SK-N-SH (cell line): ENCODE data around the gene UBIAD1. TPM values are rescaled to one million over a fixed set of nuclear protein-coding genes. Genes with fewer than 3 reads are reported as not detected.

Experiments used
- CTCF ChIA-PET: fragments of 300-600, 350-600 bp; formaldehyde crosslinking; extraction: SDS; loops from one replicate; lab custom pipeline; 2021; lab: Yijun Ruan, JAX
- POLR2A ChIA-PET: fragments of 350-600 bp; sonication (Branson Sonifier 250); formaldehyde crosslinking; extraction: SDS; loops from one replicate; lab custom pipeline; 2020; ENCODE audit warnings: antibody characterized with exemption, inconsistent platforms; lab: Yijun Ruan, JAX
- DNase-seq: peaks from one replicate; pipeline ENCODE4 v3.0.0; 2012
- H2AFZ ChIP-seq: fragments of 200-600 bp; sonication (generic); 2 replicates; pipeline ENCODE4 v1.8.1; 2016; ENCODE audit warnings: antibody characterized with exemption, mild to moderate bottlenecking, low read depth
- H3F3A ChIP-seq: fragments of 200-600 bp; sonication (generic); replicated peaks from 2 replicates; pipeline ENCODE3; 2016; ENCODE audit warnings: antibody characterized with exemption, mild to moderate bottlenecking; ENCODE audit not compliant: insufficient read depth
- H3K27ac ChIP-seq, 2 experiments: fragments of 200-500 bp in 1 of 2; fragments of 200-600 bp in 1 of 2; sonication (Bioruptor generic) in 1 of 2; sonication (generic), shearing (Covaris generic) in 1 of 2; 2 replicates each; pipeline versions ENCODE4 v1.5.1 to v1.6.1; 2014 to 2016; ENCODE audit warnings: low read depth in 2 of 2, inconsistent platforms in 1 of 2, low read length in 1 of 2, mild to moderate bottlenecking in 1 of 2, mixed read lengths in 1 of 2
- H3K27me3 ChIP-seq: fragments of 200-600 bp; sonication (generic), shearing (Covaris generic); 2 replicates; pipeline ENCODE4 v1.6.1; 2016; ENCODE audit warnings: mixed run types; ENCODE audit not compliant: insufficient read depth
- H3K36me3 ChIP-seq, 2 experiments: fragments of 200-500 bp in 1 of 2; fragments of 200-600 bp in 1 of 2; sonication (Bioruptor generic) in 1 of 2; sonication (generic) in 1 of 2; replicated peaks in 1 of 2; 2 replicates each; pipeline versions ENCODE3 to v1.5.1; 2014 to 2016; ENCODE audit warnings: low read length in 1 of 2, mild to moderate bottlenecking in 1 of 2; ENCODE audit not compliant: insufficient read depth in 2 of 2, control insufficient read depth in 1 of 2
- H3K4me1 ChIP-seq, 2 experiments: fragments of 200-500 bp in 1 of 2; fragments of 200-600 bp in 1 of 2; sonication (Bioruptor generic) in 1 of 2; sonication (generic), shearing (Covaris generic) in 1 of 2; 2 replicates each; pipeline versions ENCODE4 v1.5.1 to v1.6.1; 2014 to 2016; ENCODE audit warnings: low read depth in 1 of 2, low read length in 1 of 2, mixed run types in 1 of 2; ENCODE audit not compliant: insufficient read depth in 2 of 2, control insufficient read depth in 1 of 2
- H3K4me2 ChIP-seq: fragments of 200-600 bp; sonication (generic), shearing (Covaris generic); 2 replicates; pipeline ENCODE4 v1.6.1; 2017; ENCODE audit warnings: mixed run types
- H3K4me3 ChIP-seq, 2 experiments: fragments of 200-500 bp in 1 of 2; fragments of 200-600 bp in 1 of 2; sonication (Bioruptor generic) in 1 of 2; sonication (generic), shearing (Covaris generic) in 1 of 2; 2 replicates each; pipeline versions ENCODE4 v1.5.1 to v1.8.1; 2014 to 2016; ENCODE audit warnings: low read depth in 2 of 2, inconsistent platforms in 1 of 2, low read length in 1 of 2, mild to moderate bottlenecking in 1 of 2, mixed read lengths in 1 of 2, moderate library complexity in 1 of 2
- H3K79me2 ChIP-seq: fragments of 200-600 bp; sonication (generic); 2 replicates; pipeline ENCODE4 v1.8.1; 2017; ENCODE audit warnings: mild to moderate bottlenecking; ENCODE audit not compliant: insufficient read depth
- H3K9ac ChIP-seq: fragments of 200-600 bp; sonication (generic); 2 replicates; pipeline ENCODE4 v1.6.1; 2017; ENCODE audit warnings: mixed run types
- H3K9me2 ChIP-seq: fragments of 200-600 bp; sonication (generic); 2 replicates; pipeline ENCODE4 v1.6.1; 2017; ENCODE audit warnings: mixed run types
- H3K9me3 ChIP-seq: fragments of 200-600 bp; sonication (generic); 2 replicates; pipeline ENCODE4 v1.6.1; 2017; ENCODE audit warnings: mixed run types, mild to moderate bottlenecking, moderate library complexity
- H4K20me1 ChIP-seq: fragments of 200-600 bp; sonication (generic); 2 replicates; pipeline ENCODE4 v1.6.1; 2017; ENCODE audit warnings: mild to moderate bottlenecking, mixed run types; ENCODE audit not compliant: insufficient read depth
- CTCF ChIP-seq: fragments of 200-600 bp; sonication (generic); IDR thresholded peaks from 2 replicates; pipeline ENCODE4 v1.6.1; 2017; ENCODE audit warnings: antibody characterized with exemption, mild to moderate bottlenecking, moderate library complexity
- EP300 ChIP-seq, 2 experiments: IDR thresholded peaks; 2 replicates each; pipeline versions ENCODE4 v1.4.0 to v1.6.1; 2012; ENCODE audit warnings: borderline replicate concordance in 1 of 2, low read depth in 1 of 2, low read length in 1 of 2
- EZH2phosphoT487 ChIP-seq: fragments of 200-600 bp; sonication (generic); IDR thresholded peaks from 2 replicates; pipeline ENCODE4 v1.6.1; 2017; ENCODE audit warnings: low read depth, mixed run types, mild to moderate bottlenecking, antibody characterized with exemption, moderate library complexity, borderline replicate concordance
- FOSL2 ChIP-seq: IDR thresholded peaks from 2 replicates; pipeline ENCODE4 v1.4.0; 2012; ENCODE audit warnings: low read depth, mild to moderate bottlenecking, moderate library complexity, borderline replicate concordance
- MAX ChIP-seq: IDR thresholded peaks from 2 replicates; pipeline ENCODE4 v1.4.0; 2012; ENCODE audit warnings: low read depth
- MEF2A ChIP-seq: IDR thresholded peaks from 2 replicates; pipeline ENCODE4 v1.4.0; 2012; ENCODE audit warnings: low read depth, borderline replicate concordance
- NFIC ChIP-seq: IDR thresholded peaks from 2 replicates; pipeline ENCODE4 v1.4.0; 2012; ENCODE audit warnings: borderline replicate concordance
- NRF1 ChIP-seq: IDR thresholded peaks from 2 replicates; pipeline ENCODE4 v1.6.1; 2012; ENCODE audit warnings: low read depth, mild to moderate bottlenecking, low read length
- PBX3 ChIP-seq: IDR thresholded peaks from 2 replicates; pipeline ENCODE4; 2012
- RCOR1 ChIP-seq: fragments of 150-350 bp; IDR thresholded peaks from 2 replicates; pipeline ENCODE4 v1.6.1; 2017; ENCODE audit warnings: antibody characterized with exemption, low read length
- REST ChIP-seq: IDR thresholded peaks from 2 replicates; pipeline ENCODE4 v1.6.1; 2012; ENCODE audit warnings: mild to moderate bottlenecking, low read depth, low read length, moderate library complexity
- RXRA ChIP-seq: IDR thresholded peaks from 2 replicates; pipeline ENCODE4 v1.4.0; 2012; ENCODE audit warnings: low read depth, mild to moderate bottlenecking, borderline replicate concordance
- TAF1 ChIP-seq: IDR thresholded peaks from 2 replicates; pipeline ENCODE4 v1.6.1; 2012; ENCODE audit warnings: low read depth, mild to moderate bottlenecking, low read length, moderate library complexity, borderline replicate concordance
- TCF12 ChIP-seq: IDR thresholded peaks from 2 replicates; pipeline ENCODE4 v1.4.0; 2012
- USF1 ChIP-seq: IDR thresholded peaks from 2 replicates; pipeline ENCODE4 v1.4.0; 2012; ENCODE audit warnings: low read depth, borderline replicate concordance
- USF2 ChIP-seq: fragments of 150-350 bp; IDR thresholded peaks from 2 replicates; pipeline ENCODE4 v1.6.1; 2017; ENCODE audit warnings: antibody characterized with exemption, low read length, low read depth, borderline replicate concordance
- YY1 ChIP-seq: IDR thresholded peaks from 2 replicates; pipeline ENCODE4 v1.4.0; 2012; ENCODE audit warnings: low read depth, mild to moderate bottlenecking
- WGBS: methylation state at CpG from one replicate; pipeline ENCODE4 v1.1.6; 2017; ENCODE audit warnings: low lambda C conversion rate; 5-methylcytosine and 5-hydroxymethylcytosine counted together
- polyA plus RNA-seq, 3 experiments: library from polyadenylated mRNA; depleted of rRNA; stranded (reverse); fragments of >200 nt; gene quantifications; 2 replicates each; pipeline ENCODE4 v1.2.3, GENCODE V29; 2012

The UBIAD1 gene
- polyA plus RNA-seq, 1 of the 3 experiments (the other 2 are of a cell fraction), result 13.7 TPM

GRCh38 chr1:11331036-11331944 is 58.3 kb downstream of the UBIAD1 start:
- WGBS, result 74% methylated on average over 11 of the region's 14 CpGs
- H3K27me3 ChIP-seq, result no peaks in the 10 kb centered on the region
- H3K36me3 ChIP-seq, result no peaks in the 10 kb centered on the region

More at GRCh38 chr1:11331036-11331944, 58.3 kb downstream of the UBIAD1 start:
- H3K4me1 ChIP-seq, result no peaks in the 10 kb centered on the region; a peak in 1 of 4 replicates
- H3K9me2 ChIP-seq, result no peaks in the 10 kb centered on the region
- H3K79me2 ChIP-seq, result no peaks in the 10 kb centered on the region
- no peaks in the 10 kb centered on the region for H4K20me1 ChIP-seq
- POLR2A ChIA-PET, result no interaction called here
- DNase-seq, result no peak
- H3K4me2 ChIP-seq, result no peak overlapping the region
- CTCF ChIA-PET, result interaction anchor here (0.8 to 3.4 kb wide), 5 partner anchors 10 to 311 kb away, joined by 3 to 18 read pairs (median 4); no protein-coding TSS in a partner anchor
- no peak overlapping the region for H3K4me3 ChIP-seq
- no peaks in the 10 kb centered on the region for H3F3A ChIP-seq
- H3K9ac ChIP-seq, result no peak overlapping the region
- H3K27ac ChIP-seq, result no peak overlapping the region
- no peaks in the 10 kb centered on the region for H3K9me3 ChIP-seq
- H2AFZ ChIP-seq, result no peak overlapping the region
- TF ChIP-seq CTCF (no peak), EP300 (IDR thresholded peaks at IDR 0.05; ENCODE audit: borderline replicate concordance in 1 of 2, low read depth in 1 of 2, low read length in 1 of 2) (no peak), TAF1 (no peak), NRF1 (no peak), RCOR1 (no peak), USF2 (no peak), USF1 (no peak), RXRA (no peak), REST (no peak), NFIC (no peak), MAX (no peak), YY1 (no peak), MEF2A (no peak), FOSL2 (no peak), PBX3 (no peak), TCF12 (no peak), EZH2phosphoT487 (no peak)
